Activated B cell treated with CpG ODN at 0.5 μM for 24 hours (primary cell): ENCODE measurements around the gene SYMPK. TPM values are rescaled to one million over a fixed set of nuclear protein-coding genes. Genes with fewer than 3 reads are reported as not detected.

Experiments used
- ATAC-seq: fragments of 200-7000 bp; cut with Tn5 transposase; one replicate; pipeline ENCODE4 v1.10.0; 2021; ENCODE audit warnings: low read depth, mild to moderate bottlenecking, moderate library complexity
- CTCF ChIA-PET: fragments of 350-600 bp; sonication (Branson Sonifier 250); formaldehyde crosslinking; loops from one replicate; lab custom pipeline; 2021; ENCODE audit warnings: antibody characterized with exemption; lab: Charles Lee
- POLR2A ChIA-PET: fragments of 350-600 bp; sonication (Branson Sonifier 250); formaldehyde crosslinking; loops from one replicate; lab custom pipeline; 2021; ENCODE audit warnings: antibody characterized with exemption; lab: Charles Lee
- DNase-seq: peaks from one replicate; pipeline ENCODE4 v3.0.0; 2022
- H3K27ac Mint-ChIP-seq: one replicate; pipeline ENCODE4 v1.8.0; 2020; ENCODE audit warnings: mixed read lengths
- H3K27me3 Mint-ChIP-seq: one replicate; pipeline ENCODE4 v1.8.0; 2021; ENCODE audit warnings: mixed read lengths
- H3K36me3 Mint-ChIP-seq: one replicate; pipeline ENCODE4 v1.8.0; 2021; ENCODE audit warnings: low read depth, mixed read lengths
- H3K4me1 Mint-ChIP-seq: one replicate; pipeline ENCODE4 v1.8.0; 2021; ENCODE audit warnings: mixed read lengths
- H3K4me3 Mint-ChIP-seq: one replicate; pipeline ENCODE4 v1.8.0; 2020; ENCODE audit warnings: mild to moderate bottlenecking, mixed read lengths
- H3K9me3 Mint-ChIP-seq: one replicate; pipeline ENCODE4 v1.8.0; 2020; ENCODE audit warnings: mixed read lengths
- CTCF ChIP-seq: fragments of 200-600 bp; IDR thresholded peaks from one replicate; pipeline ENCODE4 v1.8.0; 2022; ENCODE audit warnings: antibody characterized with exemption, mild to moderate bottlenecking
- intact Hi-C: fragments of 100-400 bp; cut with micrococcal nuclease; formaldehyde crosslinking; loops from one replicate; pipeline ENCODE4 v1.15.1; 2024
- total RNA-seq: library from RNA; stranded (reverse); gene quantifications from 2 replicates; pipeline ENCODE4 v1.2.3, GENCODE V29; 2022

SYMPK gene
- total RNA-seq, 1 donor from 2014 or later: 150 TPM

- no peak overlapping the region for H3K4me3 Mint-ChIP-seq
- ATAC-seq (no peak), DNase-seq (no peak)
- ChIA-PET POLR2A (no interaction called here), CTCF (no interaction called here)
- intact Hi-C loops: no loop called here
- peaks cover 12% of the 10 kb centered on the region for H3K4me1 Mint-ChIP-seq
- no peak overlapping the region for H3K27ac Mint-ChIP-seq
- no peak for TF ChIP-seq CTCF
- no peaks in the 10 kb centered on the region for H3K36me3 Mint-ChIP-seq
- no peaks in the 10 kb centered on the region for H3K9me3 Mint-ChIP-seq
- peaks cover 6% of the 10 kb centered on the region for H3K27me3 Mint-ChIP-seq
Measured at GRCh38 chr19:45766869-45767346, 96.0 kb downstream of the SYMPK start.

GRCh38 chr19:45766296-45766868, 96.6 kb downstream of the SYMPK start:
- no peak for TF ChIP-seq CTCF
- H3K36me3 Mint-ChIP-seq: no peaks in the 10 kb centered on the region
- POLR2A ChIA-PET: no interaction called here
- no peak for ATAC-seq
- peaks cover 6% of the 10 kb centered on the region for H3K27me3 Mint-ChIP-seq
- H3K4me3 Mint-ChIP-seq: no peak overlapping the region
- no peak overlapping the region for H3K27ac Mint-ChIP-seq
- H3K9me3 Mint-ChIP-seq: no peaks in the 10 kb centered on the region
- DNase-seq: no peak
- CTCF ChIA-PET: no interaction called here
- intact Hi-C loops: no loop called here
- H3K4me1 Mint-ChIP-seq: peaks cover 12% of the 10 kb centered on the region

GRCh38 chr19:45765702-45766295, 97.1 kb downstream of the SYMPK start:
- Mint-ChIP-seq H3K4me3 (no peak overlapping the region), H3K4me1 (peaks cover 9% of the 10 kb centered on the region), H3K36me3 (no peaks in the 10 kb centered on the region), H3K27ac (no peak overlapping the region), H3K9me3 (no peaks in the 10 kb centered on the region), H3K27me3 (peaks cover 6% of the 10 kb centered on the region)
- TF ChIP-seq CTCF: no peak
- DNase-seq (no peak), ATAC-seq (no peak)
- ChIA-PET CTCF (no interaction called here), POLR2A (no interaction called here)
- intact Hi-C loops: no loop called here

Other genes starting within 250 kb of the SYMPK start
- gene EML2, start 223.8 kb downstream of the SYMPK start, total RNA-seq: 73.8 and 97.7 TPM in 2 replicates
- gene GIPR, start 194.9 kb downstream of the SYMPK start, total RNA-seq: 0.49 and 0.69 TPM in 2 replicates
- 507 and 570 TPM in 2 replicates for gene SNRPD2, start 171.2 kb downstream of the SYMPK start, total RNA-seq
- gene QPCTL, start 170.5 kb downstream of the SYMPK start, total RNA-seq: 19.3 and 21.1 TPM in 2 replicates
- 36.3 and 44.0 TPM in 2 replicates for gene FBXO46, start 132.3 kb downstream of the SYMPK start, total RNA-seq
- gene MEIOSIN, start 129.7 kb downstream of the SYMPK start, total RNA-seq: not detected in 2 replicates
- gene SIX5, start 93.9 kb downstream of the SYMPK start, total RNA-seq: 1.2 and 1.9 TPM in 2 replicates
- gene DMPK, start 80.7 kb downstream of the SYMPK start, total RNA-seq: 34.3 and 39.0 TPM in 2 replicates
- gene DMWD, start 70.3 kb downstream of the SYMPK start, total RNA-seq: 64.7 and 77.3 TPM in 2 replicates
- 0.29 and 0.51 TPM in 2 replicates for gene RSPH6A, start 47.8 kb downstream of the SYMPK start, total RNA-seq
- not detected in 2 replicates for gene FOXA3, start 1.2 kb upstream of the SYMPK start, total RNA-seq
- 14.8 and 17.5 TPM in 2 replicates for gene IRF2BP1, start 23.0 kb upstream of the SYMPK start, total RNA-seq
- 5.6 and 6.0 TPM in 2 replicates for gene MYPOP, start 39.5 kb upstream of the SYMPK start, total RNA-seq
- gene NANOS2, start 51.6 kb upstream of the SYMPK start, total RNA-seq: not detected in 2 replicates
- gene NOVA2, start 110.7 kb upstream of the SYMPK start, total RNA-seq: not detected in 2 replicates
- gene CCDC61, start 132.3 kb upstream of the SYMPK start, total RNA-seq: 24.9 and 26.9 TPM in 2 replicates
- gene PGLYRP1, start 159.9 kb upstream of the SYMPK start, total RNA-seq: not detected in 2 replicates
- not detected in 2 replicates for gene IGFL4, start 177.9 kb upstream of the SYMPK start, total RNA-seq